RWPE1 (cell line): ENCODE results near the gene SLC34A1.
A peak's percentile ranks its signal among the peaks of the same experiment; 100 is the strongest.
"Not testable (repeated sequence)": the region's sequence is repeated elsewhere in the genome, so short reads cannot be mapped to it uniquely, and the experiment has no call there.

Experiments
- CTCF ChIA-PET: fragments of 350-600 bp; sonication (Branson Sonifier 250); formaldehyde crosslinking; extraction: SDS; loops from one replicate; lab custom pipeline; 2021; lab: Yijun Ruan, JAX
- POLR2A ChIA-PET: fragments of 400-600 bp; formaldehyde crosslinking; extraction: SDS; loops from one replicate; lab custom pipeline; 2020; ENCODE audit warnings: antibody characterized with exemption; ENCODE audit not compliant: low non-redundant PET; lab: Yijun Ruan, JAX
- DNase-seq: peaks from one replicate; pipeline ENCODE4 v3.0.0; 2012; ENCODE audit warnings: low spot score
- H3K27ac ChIP-seq: fragments of 450-650 bp; 2 replicates; pipeline ENCODE4 v1.5.1; 2017
- CTCF ChIP-seq: fragments of 450-650 bp; conservative IDR thresholded peaks from 2 replicates; pipeline ENCODE4 v1.5.1; 2017; ENCODE audit warnings: low read depth, mild to moderate bottlenecking

SLC34A1 gene

GRCh38 chr5:177371120-177372033 is 12.9 kb upstream of the SLC34A1 start:
- POLR2A ChIA-PET, result interaction anchor here (2.7 kb wide), 1 partner anchor 18 kb away, joined by 15 read pairs; no protein-coding TSS in a partner anchor

GRCh38 chr5:177372034-177372896 is 12.0 kb upstream of the SLC34A1 start:
- peak overlapping the region; percentile 89 for H3K27ac ChIP-seq
- no peak for TF ChIP-seq CTCF
- ChIA-PET CTCF (interaction anchor here (0.5 to 6.7 kb wide), 10 partner anchors 10 to 127 kb away, joined by 3 to 76 read pairs (median 4); no protein-coding TSS in a partner anchor), POLR2A (interaction anchor here (2.7 kb wide), 1 partner anchor 17 kb away, joined by 15 read pairs; no protein-coding TSS in a partner anchor)
- DNase-seq, result no peak

More at GRCh38 chr5:177371120-177372033, 12.9 kb upstream of the SLC34A1 start:
- no peak for TF ChIP-seq CTCF
- peak overlapping the region; percentile 89 for H3K27ac ChIP-seq
- CTCF ChIA-PET, result interaction anchor here (0.5 to 6.7 kb wide), 19 partner anchors 11 to 420 kb away, joined by 3 to 76 read pairs (median 4); partner anchors contain the start of genes GRK6, LMAN2 and SLC34A1
- no peak for DNase-seq

- POLR2A ChIA-PET, result no interaction called here
- H3K27ac ChIP-seq, result peak overlapping the region; percentile 89
- CTCF ChIA-PET, result interaction anchor here (0.6 to 6.7 kb wide), 6 partner anchors 13 to 644 kb away, joined by 3 to 76 read pairs (median 3); no protein-coding TSS in a partner anchor
- no peak for DNase-seq
- no peak for TF ChIP-seq CTCF
These were observed 11.3 kb upstream of the SLC34A1 start for GRCh38 chr5:177372910-177373309.

GRCh38 chr5:177373806-177374205 is 10.4 kb upstream of the SLC34A1 start:
- CTCF ChIA-PET, result interaction anchor here (1.7 to 6.7 kb wide), 2 partner anchors 12 to 30 kb away, joined by 4 to 76 read pairs; no protein-coding TSS in a partner anchor
- no peak for TF ChIP-seq CTCF
- DNase-seq, result no peak
- POLR2A ChIA-PET, result interaction anchor here (0.5 to 0.8 kb wide), 2 partner anchors 10 to 29 kb away, joined by 3 read pairs; no protein-coding TSS in a partner anchor
- H3K27ac ChIP-seq, result peak overlapping the region; percentile 89

- H3K27ac ChIP-seq, result peak overlapping the region; percentile 89
- no peak for DNase-seq
- no peak for TF ChIP-seq CTCF
- CTCF ChIA-PET, result interaction anchor here (1.7 to 6.7 kb wide), 2 partner anchors 12 to 29 kb away, joined by 4 to 76 read pairs; no protein-coding TSS in a partner anchor
- POLR2A ChIA-PET, result interaction anchor here (0.8 kb wide), 1 partner anchor 29 kb away, joined by 3 read pairs; no protein-coding TSS in a partner anchor
These were observed 10.0 kb upstream of the SLC34A1 start for GRCh38 chr5:177374211-177374610.

- DNase-seq, CTCF ChIA-PET, POLR2A ChIA-PET: not testable (repeated sequence)
- H3K27ac ChIP-seq, result peak overlapping the region; percentile 89
These were observed 8.7 kb upstream of the SLC34A1 start for GRCh38 chr5:177375516-177375915.
